Prostate gland (tissue), 2 donors: ENCODE measurements around the gene COPB1. TPM values are rescaled to one million over a fixed set of nuclear protein-coding genes. Genes with fewer than 3 reads are reported as not detected.

Experiments
- DNase-seq: peaks from one replicate; pipeline ENCODE4 v3.0.0-alpha.2; 2019; ENCODE audit warnings: low spot score
- H3K27ac ChIP-seq, 2 donors: fragments of 200-600 bp; sonication (generic); 2 replicates each; pipeline ENCODE4 v1.5.1; 2017 to 2019
- H3K27me3 ChIP-seq: fragments of 200-600 bp; sonication (generic); replicated peaks from 2 replicates; pipeline ENCODE4 v1.5.1; 2019; ENCODE audit not compliant: insufficient read depth
- H3K36me3 ChIP-seq, 2 donors: fragments of 200-600 bp; sonication (generic); 1 replicate in 1 of 2; 2 replicates in 1 of 2; pipeline versions ENCODE4 v1.5.1 to v1.8.1; 2017 to 2019
- H3K4me1 ChIP-seq: fragments of 200-600 bp; sonication (generic); replicated peaks from 2 replicates; pipeline ENCODE4 v1.5.1; 2019
- H3K4me3 ChIP-seq, 2 donors: fragments of 200-600 bp; sonication (generic); 2 replicates each; pipeline ENCODE4 v1.5.1; 2017 to 2019
- H3K9me3 ChIP-seq: fragments of 200-600 bp; sonication (generic); 2 replicates; pipeline ENCODE4 v1.5.1; 2017
- POLR2A ChIP-seq: fragments of 450-650 bp; IDR thresholded peaks from one replicate; pipeline ENCODE4 v1.6.1; 2016; ENCODE audit warnings: antibody characterized with exemption, mild to moderate bottlenecking
- POLR2AphosphoS5 ChIP-seq: sonication (generic); formaldehyde crosslinking; IDR thresholded peaks from one replicate; pipeline ENCODE4 v1.6.1; 2017; ENCODE audit warnings: antibody characterized with exemption
- WGBS: methylation state at CpG from one replicate; pipeline ENCODE4 v1.1.5; 2018; 5-methylcytosine and 5-hydroxymethylcytosine counted together
- intact Hi-C: fragments of 100-400 bp; cut with DNase I; formaldehyde crosslinking; loops from one replicate; pipeline ENCODE4 v1.14.2; 2022
- total RNA-seq, 2 donors: library from RNA; depleted of rRNA; stranded (reverse); fragments of >200 nt; gene quantifications; one replicate each; pipeline ENCODE4 v1.1.0, GENCODE V29; 2016
- TF ChIP-seq, protein P1 (sequence below), 4 experiments: fragments of 200-600 bp in 2 of 4; fragments of 450-650 bp in 2 of 4; sonication (generic) in 2 of 4; IDR thresholded peaks; 1 replicate in 3 of 4; 2 replicates in 1 of 4; pipeline ENCODE4 v1.5.1; 2016 to 2019; ENCODE audit warnings: antibody characterized with exemption in 4 of 4, mild to moderate bottlenecking in 2 of 4, moderate library complexity in 2 of 4

Gene COPB1
- total RNA-seq, 2 donors from 2014 or later, result 77.7 to 145 TPM

DNA sequence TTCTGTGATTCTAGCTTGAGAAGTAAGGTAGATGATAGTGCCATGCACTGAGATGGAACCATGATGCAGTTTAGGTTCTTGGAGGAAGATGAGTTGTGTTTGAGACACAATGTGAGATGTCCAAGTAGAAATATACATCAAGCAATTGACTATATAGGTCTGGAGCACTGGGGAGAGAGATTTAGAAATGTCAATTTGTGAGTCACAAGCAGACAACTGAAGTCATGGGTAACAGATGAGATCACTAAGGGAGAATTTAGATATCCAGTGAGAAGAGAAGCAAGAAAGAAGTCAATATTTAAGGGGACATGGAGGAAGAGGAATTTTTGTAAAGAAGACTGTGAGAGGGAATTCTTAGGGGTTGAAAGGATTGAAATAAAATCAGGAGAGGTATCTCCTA lies 75.5 kb downstream of the COPB1 start:
- Histone ChIP-seq H3K4me1 (no peaks in the 10 kb centered on the region), H3K27ac (no peak overlapping the region), H3K27me3 (no peaks in the 10 kb centered on the region), H3K4me3 (no peak overlapping the region), H3K36me3 (no peaks in the 10 kb centered on the region), H3K9me3 (no peaks in the 10 kb centered on the region)
- no peak for TF ChIP-seq POLR2AphosphoS5
- TF ChIP-seq, protein P1, sequence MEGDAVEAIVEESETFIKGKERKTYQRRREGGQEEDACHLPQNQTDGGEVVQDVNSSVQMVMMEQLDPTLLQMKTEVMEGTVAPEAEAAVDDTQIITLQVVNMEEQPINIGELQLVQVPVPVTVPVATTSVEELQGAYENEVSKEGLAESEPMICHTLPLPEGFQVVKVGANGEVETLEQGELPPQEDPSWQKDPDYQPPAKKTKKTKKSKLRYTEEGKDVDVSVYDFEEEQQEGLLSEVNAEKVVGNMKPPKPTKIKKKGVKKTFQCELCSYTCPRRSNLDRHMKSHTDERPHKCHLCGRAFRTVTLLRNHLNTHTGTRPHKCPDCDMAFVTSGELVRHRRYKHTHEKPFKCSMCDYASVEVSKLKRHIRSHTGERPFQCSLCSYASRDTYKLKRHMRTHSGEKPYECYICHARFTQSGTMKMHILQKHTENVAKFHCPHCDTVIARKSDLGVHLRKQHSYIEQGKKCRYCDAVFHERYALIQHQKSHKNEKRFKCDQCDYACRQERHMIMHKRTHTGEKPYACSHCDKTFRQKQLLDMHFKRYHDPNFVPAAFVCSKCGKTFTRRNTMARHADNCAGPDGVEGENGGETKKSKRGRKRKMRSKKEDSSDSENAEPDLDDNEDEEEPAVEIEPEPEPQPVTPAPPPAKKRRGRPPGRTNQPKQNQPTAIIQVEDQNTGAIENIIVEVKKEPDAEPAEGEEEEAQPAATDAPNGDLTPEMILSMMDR (IDR thresholded peaks at IDR 0.05), result no peak
- no peak for TF ChIP-seq POLR2A
- intact Hi-C loops, result no loop called here
- DNase-seq, result no peak

DNA sequence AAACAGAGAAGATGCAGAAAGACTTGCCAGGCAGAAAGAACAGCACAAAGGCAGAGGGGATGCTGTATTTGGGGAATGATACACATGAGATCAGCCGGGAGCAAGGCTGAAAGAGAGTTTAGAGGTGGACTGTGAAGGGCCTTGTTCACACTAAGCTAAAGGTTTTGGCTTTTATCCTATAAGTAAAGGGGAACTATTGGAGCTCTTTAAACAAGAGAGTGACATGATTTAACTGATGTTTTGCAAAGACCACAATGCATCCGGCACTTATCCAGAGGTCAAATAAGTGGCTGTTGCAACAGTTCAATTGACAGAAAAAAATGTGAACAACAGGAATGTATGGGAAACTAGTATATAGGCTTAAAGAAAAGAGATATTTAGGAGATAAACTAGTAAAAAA lies 76.0 kb downstream of the COPB1 start:
- intact Hi-C loops, result no loop called here
- no peaks in the 10 kb centered on the region for H3K27me3 ChIP-seq
- H3K4me1 ChIP-seq, result no peaks in the 10 kb centered on the region
- H3K4me3 ChIP-seq, result no peak overlapping the region
- no peaks in the 10 kb centered on the region for H3K36me3 ChIP-seq
- no peak overlapping the region for H3K27ac ChIP-seq
- TF ChIP-seq POLR2AphosphoS5 (no peak), POLR2A (no peak)
- TF ChIP-seq, protein P1 (IDR thresholded peaks at IDR 0.05), result no peak
- no peak for DNase-seq
- H3K9me3 ChIP-seq, result no peaks in the 10 kb centered on the region
- WGBS, result 47% methylated on average over 2 of the region's 2 CpGs

DNA sequence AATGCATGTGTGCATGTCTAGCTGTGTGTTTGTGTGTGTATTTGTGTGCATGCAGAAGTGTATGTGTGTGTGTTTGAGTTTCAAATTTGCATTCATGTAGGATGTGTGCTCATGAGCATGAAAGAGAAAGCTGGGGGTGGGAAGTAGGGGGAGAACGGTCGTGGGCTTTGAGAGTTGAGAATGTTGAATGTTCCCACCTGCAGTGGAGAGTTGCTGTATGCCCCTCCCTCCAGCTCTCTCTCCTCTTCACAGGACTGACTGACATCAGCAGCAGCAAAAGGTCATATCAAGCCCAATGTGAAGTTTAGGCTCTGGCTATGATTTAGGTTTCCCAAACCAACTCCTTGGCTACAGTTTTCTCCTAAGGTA lies 76.8 kb downstream of the COPB1 start:
- Histone ChIP-seq H3K4me3 (no peak overlapping the region), H3K27ac (no peak overlapping the region), H3K4me1 (no peaks in the 10 kb centered on the region), H3K9me3 (no peaks in the 10 kb centered on the region), H3K27me3 (no peaks in the 10 kb centered on the region), H3K36me3 (no peaks in the 10 kb centered on the region)
- TF ChIP-seq POLR2AphosphoS5 (no peak), POLR2A (no peak)
- TF ChIP-seq, protein P1 (IDR thresholded peaks at IDR 0.05), result no peak
- 49% methylated on average over 2 of the region's 2 CpGs for WGBS
- intact Hi-C loops, result no loop called here
- DNase-seq, result no peak

DNA sequence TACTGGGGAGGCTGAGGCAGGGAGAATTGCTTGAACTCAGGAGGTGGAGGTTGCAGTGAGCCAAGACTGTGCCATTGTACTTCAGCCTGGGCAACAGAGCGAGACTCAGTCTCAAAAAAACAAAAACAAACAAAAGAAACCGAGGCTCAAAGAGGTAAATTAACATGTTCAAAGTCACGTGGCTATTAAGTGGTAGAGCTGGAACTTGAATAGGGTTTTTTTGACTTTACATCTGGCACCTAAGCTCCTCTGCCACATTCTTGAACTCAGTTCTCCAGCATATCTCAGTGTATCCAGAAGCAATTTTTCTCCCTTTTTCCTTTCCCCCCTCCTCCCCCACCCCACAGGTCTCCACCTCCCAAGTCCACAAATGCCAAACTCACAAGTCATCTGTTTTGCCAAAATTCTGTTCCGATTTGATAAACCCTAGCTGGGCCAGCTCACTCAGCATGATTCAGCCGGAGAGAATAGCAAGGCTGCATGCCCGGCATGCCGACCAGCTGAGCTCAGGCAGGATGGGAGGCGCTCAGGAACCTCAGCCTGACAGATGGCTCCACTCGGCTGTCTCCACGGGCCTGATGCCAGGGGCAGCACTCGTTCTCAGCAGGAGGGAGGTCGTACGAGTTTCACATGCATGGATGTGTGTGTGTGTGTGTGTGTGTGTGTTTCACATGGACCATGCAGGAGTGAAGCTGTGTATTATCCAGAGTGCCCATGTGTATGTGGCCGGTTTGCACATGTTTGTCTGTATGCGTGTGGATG lies 77.4 kb downstream of the COPB1 start:
- TF ChIP-seq, protein P1 (IDR thresholded peaks at IDR 0.05), result no peak
- TF ChIP-seq POLR2A (no peak), POLR2AphosphoS5 (peak; percentile 36)
- DNase-seq, result peak; percentile 22
- intact Hi-C loops, result no loop called here
- 20% methylated on average over 15 of the region's 15 CpGs for WGBS
- no peaks in the 10 kb centered on the region for H3K9me3 ChIP-seq
- no peaks in the 10 kb centered on the region for H3K36me3 ChIP-seq
- no peaks in the 10 kb centered on the region for H3K4me1 ChIP-seq
- H3K27me3 ChIP-seq, result no peaks in the 10 kb centered on the region
- H3K27ac ChIP-seq, result peak overlapping the region in 1 of 2 donors; percentile 18
- H3K4me3 ChIP-seq, result no peak overlapping the region

DNA sequence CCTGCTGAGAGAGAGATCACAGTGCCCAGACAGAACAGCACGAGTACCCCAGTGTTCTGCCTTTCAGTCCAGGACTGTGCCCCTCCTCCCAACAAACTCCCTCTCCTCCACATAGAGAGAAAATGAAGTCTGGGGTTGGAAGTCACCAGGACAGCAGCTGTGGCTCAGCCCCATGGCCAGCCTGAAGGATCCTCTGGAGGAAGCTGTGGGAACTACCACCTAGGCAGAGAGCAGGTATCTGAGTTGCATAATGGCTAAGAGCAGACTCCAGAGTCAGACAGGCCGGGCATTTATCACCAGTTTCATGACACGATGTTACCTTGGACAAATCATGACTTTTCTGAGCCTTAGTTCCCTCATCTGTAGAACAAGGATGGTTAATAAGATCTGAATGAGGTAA lies 79.4 kb downstream of the COPB1 start:
- no peak for DNase-seq
- Histone ChIP-seq H3K36me3 (no peaks in the 10 kb centered on the region), H3K27me3 (no peaks in the 10 kb centered on the region), H3K4me3 (no peak overlapping the region), H3K27ac (no peak overlapping the region), H3K9me3 (no peaks in the 10 kb centered on the region), H3K4me1 (no peaks in the 10 kb centered on the region)
- WGBS, result 91% methylated on average over 3 of the region's 3 CpGs
- TF ChIP-seq, protein P1 (IDR thresholded peaks at IDR 0.05), result no peak
- TF ChIP-seq POLR2AphosphoS5 (no peak), POLR2A (no peak)
- intact Hi-C loops, result no loop called here
